Measurements from ENCODE around the gene SLC25A11.
A peak's percentile ranks its signal among the peaks of the same experiment; 100 is the strongest.

SLC25A11 gene

GRCh38 chr17:4898927-4899326 lies 40.9 kb downstream of the SLC25A11 start:
- peak overlapping the region; percentile 21; the same call in 1 of the 2 replicates for H3K27ac ChIP-seq
- TF ChIP-seq CTCF (conservative IDR thresholded peaks at IDR 0.05), result no peak

GRCh38 chr17:4898351-4898750 lies 41.5 kb downstream of the SLC25A11 start:
- H3K27ac ChIP-seq, result no peak overlapping the region
- TF ChIP-seq CTCF (conservative IDR thresholded peaks at IDR 0.05), result no peak

- no peak for TF ChIP-seq CTCF (conservative IDR thresholded peaks at IDR 0.05)
- H3K27ac ChIP-seq, result no peak overlapping the region
Observed at GRCh38 chr17:4897785-4898184, 42.1 kb downstream of the SLC25A11 start.

GRCh38 chr17:4897198-4897687 lies 42.6 kb downstream of the SLC25A11 start:
- no peak for TF ChIP-seq CTCF (conservative IDR thresholded peaks at IDR 0.05)
- H3K27ac ChIP-seq, result no peak overlapping the region

- TF ChIP-seq CTCF (conservative IDR thresholded peaks at IDR 0.05), result no peak
- H3K27ac ChIP-seq, result no peak overlapping the region
Observed at GRCh38 chr17:4896332-4897197, 43.3 kb downstream of the SLC25A11 start.

GRCh38 chr17:4895657-4896331 lies 44.1 kb downstream of the SLC25A11 start:
- no peak overlapping the region for H3K27ac ChIP-seq
- no peak for TF ChIP-seq CTCF (conservative IDR thresholded peaks at IDR 0.05)

- no peak for TF ChIP-seq CTCF (conservative IDR thresholded peaks at IDR 0.05)
- H3K27ac ChIP-seq, result no peak overlapping the region
Observed at GRCh38 chr17:4895121-4895520, 44.7 kb downstream of the SLC25A11 start.
